ENCODE measurements around the gene EEF1AKMT2.
A peak's percentile ranks its signal among the peaks of the same experiment; 100 is the strongest.

The EEF1AKMT2 gene

DNA sequence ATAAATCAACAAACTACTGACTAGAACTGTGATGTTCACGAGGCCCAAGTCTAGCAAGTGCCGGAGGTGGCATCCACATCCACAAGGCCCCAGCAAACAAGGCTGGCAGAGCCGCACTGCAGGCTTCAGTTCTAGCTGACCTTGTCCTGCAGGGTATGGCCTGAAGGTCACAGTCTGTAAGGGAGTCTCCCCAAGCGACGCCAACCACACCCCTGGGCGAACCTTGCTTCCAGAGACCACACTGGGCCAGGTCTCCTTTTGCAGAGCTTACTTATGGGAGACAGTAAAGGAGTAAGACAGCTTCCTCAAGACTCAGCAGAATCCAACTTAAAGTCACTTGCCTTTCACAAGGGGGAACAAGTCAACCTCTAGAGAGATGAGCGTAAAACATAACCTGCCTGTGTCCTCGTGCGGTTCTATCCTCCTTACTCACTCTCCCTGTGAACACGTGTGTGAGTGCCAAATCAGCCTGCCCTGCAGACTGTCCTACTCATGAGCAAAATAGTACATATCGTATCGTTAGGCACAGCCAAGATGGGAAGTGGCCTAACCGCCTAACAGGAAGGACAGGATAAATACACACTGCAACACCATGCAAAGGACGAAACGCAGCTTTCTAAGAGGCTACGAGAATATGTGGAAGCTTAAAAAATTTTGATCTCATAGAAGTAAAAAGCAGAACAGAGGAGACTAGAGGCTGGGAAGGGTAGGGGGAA lies 70.2 kb downstream of the EEF1AKMT2 start:
- in situ Hi-C loops (cut with HindIII; ENCODE audit: low pct_unique_long_range_greater_than_20kb, low sequenced_read_pairs), result no loop called here
- TF ChIP-seq JUND (IDR thresholded peaks at IDR 0.05; ENCODE audit: low read depth), result no peak
- no peak for DNase-seq (ENCODE audit: low read depth in 1 of 2, low spot score in 1 of 2)

- TF ChIP-seq JUND (IDR thresholded peaks at IDR 0.05; ENCODE audit: low read depth), result no peak
- DNase-seq (ENCODE audit: low read depth in 1 of 2, low spot score in 1 of 2), result peak in 1 of 2 experiments; percentile 37
- in situ Hi-C loops (cut with HindIII; ENCODE audit: low pct_unique_long_range_greater_than_20kb, low sequenced_read_pairs), result no loop called here
Observed at GRCh38 chr10:124719213-124719851, 72.4 kb downstream of the EEF1AKMT2 start.

DNA sequence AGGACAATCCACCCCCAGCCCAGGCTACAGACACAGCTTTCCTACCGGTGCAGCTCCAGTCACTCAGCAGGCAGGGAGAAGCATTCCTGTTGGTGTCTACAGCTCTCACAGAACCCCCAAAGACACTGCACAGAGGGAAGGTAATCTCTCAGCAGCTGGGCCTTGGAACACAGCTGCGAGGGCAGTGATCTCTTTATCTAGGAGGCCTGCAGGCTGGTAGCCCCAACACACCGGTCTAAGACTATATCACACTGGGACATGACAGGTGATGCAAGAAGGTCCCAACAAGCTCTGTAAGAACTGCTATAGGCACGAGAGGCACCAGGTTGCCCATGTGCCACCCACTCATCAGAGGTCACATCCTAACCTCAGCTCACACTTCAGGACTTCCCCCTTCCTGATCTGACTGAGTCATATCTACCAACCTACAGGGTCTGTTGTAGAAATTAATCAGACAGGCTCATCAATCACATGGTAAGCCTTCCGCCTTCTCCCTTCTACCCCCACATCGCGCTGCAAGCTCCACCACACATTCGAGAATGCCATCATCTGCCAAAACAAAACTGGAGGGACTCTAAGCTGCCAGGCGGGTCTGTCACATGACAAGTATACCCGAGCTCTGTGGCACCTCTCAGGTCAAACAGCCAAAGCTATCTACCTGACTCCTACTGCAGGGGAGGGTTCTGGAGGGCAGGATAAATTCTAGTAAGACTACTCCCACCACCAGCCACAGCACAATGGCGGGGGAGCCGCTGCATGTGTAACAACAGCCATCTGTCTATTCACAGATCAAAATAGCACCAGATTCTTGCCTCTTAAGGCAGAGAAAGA lies 73.6 kb downstream of the EEF1AKMT2 start:
- no peak for TF ChIP-seq JUND (IDR thresholded peaks at IDR 0.05; ENCODE audit: low read depth)
- DNase-seq (ENCODE audit: low read depth in 1 of 2, low spot score in 1 of 2), result no peak
- in situ Hi-C loops (cut with HindIII; ENCODE audit: low pct_unique_long_range_greater_than_20kb, low sequenced_read_pairs), result no loop called here

DNA sequence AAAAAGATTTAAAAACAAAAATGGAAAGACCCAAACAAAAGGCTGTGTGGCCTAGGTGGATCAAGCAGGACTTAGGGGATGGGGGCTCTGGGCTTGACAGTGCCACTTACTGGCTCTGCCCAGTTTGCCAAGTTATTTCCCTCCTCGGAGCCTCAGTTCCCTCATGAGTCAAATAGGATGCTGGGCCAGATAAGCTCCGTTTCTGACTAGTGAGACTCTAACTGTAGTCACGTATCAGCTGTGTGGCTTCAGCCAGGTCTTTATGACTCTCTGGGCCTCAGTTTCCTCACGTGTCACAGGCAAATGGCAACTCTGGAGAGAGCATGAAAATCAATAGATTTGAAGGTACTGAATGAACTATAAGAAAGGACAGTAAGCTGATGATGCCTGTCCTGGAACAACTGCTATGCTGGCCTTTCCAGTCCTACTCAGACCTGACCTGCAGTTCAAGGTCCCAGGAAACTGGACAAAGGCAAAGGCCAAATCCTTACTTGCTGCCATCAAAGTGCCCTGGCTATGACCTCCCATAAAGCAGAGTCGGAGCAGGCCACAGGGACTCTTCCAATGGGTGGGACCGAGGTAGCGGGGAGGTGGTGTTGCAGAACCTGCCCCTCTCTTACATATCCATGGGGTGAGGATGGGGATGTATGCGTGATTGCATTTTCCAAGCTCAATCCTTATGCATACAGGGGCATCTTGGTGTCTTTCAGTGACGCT lies 74.5 kb downstream of the EEF1AKMT2 start:
- no peak for DNase-seq (ENCODE audit: low read depth in 1 of 2, low spot score in 1 of 2)
- in situ Hi-C loops (cut with HindIII; ENCODE audit: low pct_unique_long_range_greater_than_20kb, low sequenced_read_pairs), result no loop called here

GRCh38 chr10:124716369-124716768 lies 75.3 kb downstream of the EEF1AKMT2 start:
- in situ Hi-C loops (cut with HindIII; ENCODE audit: low pct_unique_long_range_greater_than_20kb, low sequenced_read_pairs), result no loop called here
- no peak for TF ChIP-seq JUND (IDR thresholded peaks at IDR 0.05; ENCODE audit: low read depth)
- no peak for DNase-seq (ENCODE audit: low read depth in 1 of 2, low spot score in 1 of 2)

More for the DNA sequence above, 74.5 kb downstream of the EEF1AKMT2 start:
- no peak for TF ChIP-seq JUND (IDR thresholded peaks at IDR 0.05; ENCODE audit: low read depth)

DNA sequence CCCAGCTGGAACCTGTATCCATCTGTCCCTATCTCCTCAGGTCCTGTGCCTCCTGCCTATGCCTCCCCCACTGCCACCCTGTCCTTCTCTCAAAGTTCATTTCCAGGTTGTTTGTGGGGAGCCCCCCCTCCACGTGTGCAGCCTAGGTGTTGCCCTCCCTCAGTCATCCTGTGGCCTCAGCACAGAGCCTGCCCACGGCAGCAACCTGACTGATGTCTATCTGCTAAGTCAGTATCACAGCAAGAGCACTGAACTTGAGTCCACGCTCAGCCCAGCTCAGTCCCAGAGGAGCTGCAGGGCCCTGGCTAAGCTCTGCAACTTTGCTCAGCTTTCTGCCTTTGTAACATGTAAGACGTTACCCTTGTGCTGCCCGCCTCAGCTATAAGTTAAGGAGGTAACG lies 76.2 kb downstream of the EEF1AKMT2 start:
- in situ Hi-C loops (cut with HindIII; ENCODE audit: low pct_unique_long_range_greater_than_20kb, low sequenced_read_pairs), result no loop called here
- DNase-seq (ENCODE audit: low read depth in 1 of 2, low spot score in 1 of 2), result no peak
- no peak for TF ChIP-seq JUND (IDR thresholded peaks at IDR 0.05; ENCODE audit: low read depth)

DNA sequence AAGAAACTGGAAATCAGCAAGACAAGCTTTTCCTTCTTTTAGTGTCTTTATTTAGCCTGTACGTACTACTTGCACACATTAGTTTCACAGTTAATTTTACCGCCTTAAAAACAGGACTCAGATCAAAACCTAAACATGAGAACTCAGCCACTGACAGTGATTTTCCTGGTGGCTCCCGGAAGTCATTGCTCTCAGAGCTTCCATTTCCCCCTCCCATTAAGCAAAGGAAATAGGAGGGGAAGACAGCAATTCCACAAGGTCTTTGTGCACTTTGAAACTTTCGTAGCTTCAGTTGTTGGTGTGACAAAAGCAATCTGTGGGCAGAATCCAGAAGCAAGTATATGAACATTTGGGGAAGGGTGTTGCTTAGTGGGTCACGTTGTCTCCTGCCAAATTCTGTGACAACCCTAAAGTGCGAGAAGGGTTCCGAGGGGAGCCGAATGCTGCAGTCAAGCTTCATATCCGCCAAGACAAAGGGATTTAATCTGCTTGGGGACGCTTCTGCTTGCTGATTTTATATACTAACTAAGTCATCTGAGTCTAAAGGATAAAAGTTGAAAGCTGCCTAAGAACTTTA lies 77.9 kb downstream of the EEF1AKMT2 start:
- no peak for TF ChIP-seq JUND (IDR thresholded peaks at IDR 0.05; ENCODE audit: low read depth)
- DNase-seq (ENCODE audit: low read depth in 1 of 2, low spot score in 1 of 2), result no peak
- in situ Hi-C loops (cut with HindIII; ENCODE audit: low pct_unique_long_range_greater_than_20kb, low sequenced_read_pairs), result no loop called here

- in situ Hi-C loops (cut with HindIII; ENCODE audit: low pct_unique_long_range_greater_than_20kb, low sequenced_read_pairs), result no loop called here
- no peak for DNase-seq (ENCODE audit: low read depth in 1 of 2, low spot score in 1 of 2)
- TF ChIP-seq JUND (IDR thresholded peaks at IDR 0.05; ENCODE audit: low read depth), result no peak
Observed at GRCh38 chr10:124712704-124713407, 78.8 kb downstream of the EEF1AKMT2 start.

- no peak for TF ChIP-seq JUND (IDR thresholded peaks at IDR 0.05; ENCODE audit: low read depth)
- DNase-seq (ENCODE audit: low read depth in 1 of 2, low spot score in 1 of 2), result no peak
- in situ Hi-C loops (cut with HindIII; ENCODE audit: low pct_unique_long_range_greater_than_20kb, low sequenced_read_pairs), result no loop called here
Observed at GRCh38 chr10:124711145-124711544, 80.5 kb downstream of the EEF1AKMT2 start.

- no peak for DNase-seq (ENCODE audit: low read depth in 1 of 2, low spot score in 1 of 2)
- in situ Hi-C loops (cut with HindIII; ENCODE audit: low pct_unique_long_range_greater_than_20kb, low sequenced_read_pairs), result no loop called here
- no peak for TF ChIP-seq JUND (IDR thresholded peaks at IDR 0.05; ENCODE audit: low read depth)
Observed at GRCh38 chr10:124710266-124710881, 81.3 kb downstream of the EEF1AKMT2 start.

GRCh38 chr10:124709861-124710260 lies 81.8 kb downstream of the EEF1AKMT2 start:
- in situ Hi-C loops (cut with HindIII; ENCODE audit: low pct_unique_long_range_greater_than_20kb, low sequenced_read_pairs), result no loop called here
- TF ChIP-seq JUND (IDR thresholded peaks at IDR 0.05; ENCODE audit: low read depth), result no peak
- no peak for DNase-seq (ENCODE audit: low read depth in 1 of 2, low spot score in 1 of 2)
